Measurements from ENCODE around the gene TROAP. TPM values are rescaled to one million over a fixed set of nuclear protein-coding genes. Genes with fewer than 3 reads are reported as not detected.
A peak's percentile ranks its signal among the peaks of the same experiment; 100 is the strongest.

TROAP gene
- total RNA-seq, 2 donors from 2014 or later, result not detected

- ATAC-seq (no peak), DNase-seq (peak in 2 of 4 donors; percentile 15 to 29)
- WGBS, 2 donors, result 3 to 16% methylated on average over 8 to 33 of the region's 33 CpGs
- H3K36me3 ChIP-seq (replicated peaks in 1 of 2; ENCODE audit: insufficient read depth in 1 of 2, low read depth in 2 of 2), result no peaks in the 10 kb centered on the region
- no peak overlapping the region for H3K27ac ChIP-seq
- no peaks in the 10 kb centered on the region for H3K9me3 ChIP-seq
- TF ChIP-seq, protein P1, sequence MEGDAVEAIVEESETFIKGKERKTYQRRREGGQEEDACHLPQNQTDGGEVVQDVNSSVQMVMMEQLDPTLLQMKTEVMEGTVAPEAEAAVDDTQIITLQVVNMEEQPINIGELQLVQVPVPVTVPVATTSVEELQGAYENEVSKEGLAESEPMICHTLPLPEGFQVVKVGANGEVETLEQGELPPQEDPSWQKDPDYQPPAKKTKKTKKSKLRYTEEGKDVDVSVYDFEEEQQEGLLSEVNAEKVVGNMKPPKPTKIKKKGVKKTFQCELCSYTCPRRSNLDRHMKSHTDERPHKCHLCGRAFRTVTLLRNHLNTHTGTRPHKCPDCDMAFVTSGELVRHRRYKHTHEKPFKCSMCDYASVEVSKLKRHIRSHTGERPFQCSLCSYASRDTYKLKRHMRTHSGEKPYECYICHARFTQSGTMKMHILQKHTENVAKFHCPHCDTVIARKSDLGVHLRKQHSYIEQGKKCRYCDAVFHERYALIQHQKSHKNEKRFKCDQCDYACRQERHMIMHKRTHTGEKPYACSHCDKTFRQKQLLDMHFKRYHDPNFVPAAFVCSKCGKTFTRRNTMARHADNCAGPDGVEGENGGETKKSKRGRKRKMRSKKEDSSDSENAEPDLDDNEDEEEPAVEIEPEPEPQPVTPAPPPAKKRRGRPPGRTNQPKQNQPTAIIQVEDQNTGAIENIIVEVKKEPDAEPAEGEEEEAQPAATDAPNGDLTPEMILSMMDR (IDR thresholded peaks at IDR 0.05), result no peak
- no peak for TF ChIP-seq POLR2A (IDR thresholded peaks at IDR 0.05)
- H3K27me3 ChIP-seq, result peaks cover 0 to 14% of the 10 kb centered on the region in 2 donors
- H3K4me3 ChIP-seq, result no peak overlapping the region
- peaks cover 60% of the 10 kb centered on the region for H3K4me1 ChIP-seq
- intact Hi-C loops (cut with DNase I), result no loop called here
Observed at GRCh38 chr12:49342914-49343731, 20.1 kb downstream of the TROAP start.

- DNase-seq, result no peak
- Histone ChIP-seq H3K27me3 (peaks cover 0 to 14% of the 10 kb centered on the region in 2 donors), H3K4me3 (no peak overlapping the region), H3K36me3 (replicated peaks in 1 of 2; ENCODE audit: insufficient read depth in 1 of 2, low read depth in 2 of 2) (no peaks in the 10 kb centered on the region), H3K4me1 (peaks cover 67% of the 10 kb centered on the region), H3K9me3 (no peaks in the 10 kb centered on the region), H3K27ac (no peak overlapping the region)
- ATAC-seq, result no peak
- no peak for TF ChIP-seq POLR2A (IDR thresholded peaks at IDR 0.05)
- TF ChIP-seq, protein P1 (IDR thresholded peaks at IDR 0.05), result no peak
- intact Hi-C loops (cut with DNase I), result no loop called here
- 24 to 45% methylated on average over 14 to 15 of the region's 15 CpGs for WGBS, 2 donors
Observed at GRCh38 chr12:49344486-49345050, 21.5 kb downstream of the TROAP start.

GRCh38 chr12:49345051-49345824, 22.2 kb downstream of the TROAP start:
- 1% methylated on average over 20 to 59 of the region's 70 CpGs for WGBS, 2 donors
- intact Hi-C loops (cut with DNase I), result no loop called here
- peak; percentile 28 to 60 (median 53) for DNase-seq
- H3K4me1 ChIP-seq, result peaks cover 71% of the 10 kb centered on the region
- TF ChIP-seq, protein P1 (IDR thresholded peaks at IDR 0.05), result no peak
- TF ChIP-seq POLR2A (IDR thresholded peaks at IDR 0.05), result no peak
- no peaks in the 10 kb centered on the region for H3K36me3 ChIP-seq (replicated peaks in 1 of 2; ENCODE audit: insufficient read depth in 1 of 2, low read depth in 2 of 2)
- H3K4me3 ChIP-seq, result no peak overlapping the region
- no peaks in the 10 kb centered on the region for H3K9me3 ChIP-seq
- ATAC-seq, result no peak
- H3K27ac ChIP-seq, result no peak overlapping the region
- H3K27me3 ChIP-seq, result peaks cover 0 to 14% of the 10 kb centered on the region in 2 donors

GRCh38 chr12:49345825-49346658, 23.0 kb downstream of the TROAP start:
- no peak for ATAC-seq
- H3K9me3 ChIP-seq, result no peaks in the 10 kb centered on the region
- peaks cover 0 to 14% of the 10 kb centered on the region in 2 donors for H3K27me3 ChIP-seq
- WGBS, 2 donors, result 3 to 4% methylated on average over 57 to 61 of the region's 61 CpGs
- DNase-seq, result peak in 1 of 4 donors; percentile 16
- no peak overlapping the region for H3K27ac ChIP-seq
- H3K4me1 ChIP-seq, result peaks cover 71% of the 10 kb centered on the region
- no peak overlapping the region for H3K4me3 ChIP-seq
- intact Hi-C loops (cut with DNase I), result no loop called here
- TF ChIP-seq, protein P1 (IDR thresholded peaks at IDR 0.05), result no peak
- TF ChIP-seq POLR2A (IDR thresholded peaks at IDR 0.05), result no peak
- no peaks in the 10 kb centered on the region for H3K36me3 ChIP-seq (replicated peaks in 1 of 2; ENCODE audit: insufficient read depth in 1 of 2, low read depth in 2 of 2)

Data from body of pancreas (tissue), 4 donors.